PC-3 (cell line): ENCODE data around the gene LMAN2L. TPM values are rescaled to one million over a fixed set of nuclear protein-coding genes. Genes with fewer than 3 reads are reported as not detected.
A peak's percentile ranks its signal among the peaks of the same experiment; 100 is the strongest.

Experiments
- ATAC-seq: fragments of 200-7000 bp; cut with Tn5 transposase; 2 replicates; pipeline ENCODE4 v1.9.1; 2020; ENCODE audit warnings: mild to moderate bottlenecking, moderate library complexity
- BruUV-seq: library from RNA; stranded (reverse); fragments of 400-500 nt; replicated peaks from 2 replicates; lab custom pipeline; 2021; lab: Mats Ljungman, UMichigan
- CTCF ChIA-PET: fragments of 300-600 bp; sonication (Branson Sonifier 250); formaldehyde crosslinking; loops from one replicate; lab custom pipeline; 2022; ENCODE audit warnings: antibody characterized with exemption; lab: Charles Lee
- POLR2A ChIA-PET: fragments of 300-600 bp; sonication (Branson Sonifier 250); formaldehyde crosslinking; loops from one replicate; lab custom pipeline; 2022; ENCODE audit warnings: antibody characterized with exemption; ENCODE audit not compliant: unreplicated experiment; lab: Charles Lee
- DNase-seq: peaks from one replicate; pipeline ENCODE4 v3.0.0-alpha.2; 2015
- H2AFZ ChIP-seq: fragments of 300-600 bp; sonication (generic); 2 replicates; pipeline ENCODE4 v1.6.0; 2016; ENCODE audit warnings: antibody characterized with exemption, low read length
- H3F3A ChIP-seq: fragments of 300-600 bp; sonication (generic); one replicate; pipeline ENCODE4 v1.6.0; 2017; ENCODE audit warnings: antibody characterized with exemption, low read length, control low read depth, mild to moderate bottlenecking; ENCODE audit not compliant: unreplicated experiment
- H3K27ac ChIP-seq: fragments of 300-600 bp; sonication (generic); 2 replicates; pipeline ENCODE4 v1.5.1; 2016; ENCODE audit warnings: mild to moderate bottlenecking, low read length
- H3K27me3 ChIP-seq: fragments of 300-600 bp; sonication (generic); 2 replicates; pipeline ENCODE4 v1.6.1; 2016; ENCODE audit warnings: low read length, mixed read lengths
- H3K36me3 ChIP-seq: fragments of 300-600 bp; sonication (generic); 2 replicates; pipeline ENCODE4 v1.6.1; 2016; ENCODE audit warnings: low read depth, mixed run types, low read length, mixed read lengths
- H3K4me1 ChIP-seq: fragments of 300-600 bp; sonication (generic); 2 replicates; pipeline ENCODE4 v1.5.1; 2016; ENCODE audit warnings: low read length; ENCODE audit not compliant: insufficient read depth
- H3K4me2 ChIP-seq: fragments of 300-600 bp; sonication (generic); 2 replicates; pipeline ENCODE4 v1.6.0; 2016; ENCODE audit warnings: low read length
- H3K4me3 ChIP-seq: fragments of 300-600 bp; sonication (generic); 2 replicates; pipeline ENCODE4 v1.5.1; 2016; ENCODE audit warnings: mild to moderate bottlenecking, low read length, mixed read lengths
- H3K79me2 ChIP-seq: fragments of 300-600 bp; sonication (generic); 2 replicates; pipeline ENCODE4 v1.6.1; 2017; ENCODE audit warnings: low read length, mixed read lengths
- H3K9ac ChIP-seq: fragments of 300-600 bp; sonication (generic); 2 replicates; pipeline ENCODE4 v1.6.0; 2016; ENCODE audit warnings: mild to moderate bottlenecking, low read length
- H3K9me2 ChIP-seq: fragments of 300-600 bp; sonication (generic); replicated peaks from 2 replicates; pipeline ENCODE4 v1.6.1; 2016; ENCODE audit warnings: mixed run types, low read length, mixed read lengths
- H3K9me3 ChIP-seq: fragments of 300-600 bp; sonication (generic); 2 replicates; pipeline ENCODE4 v1.6.1; 2016; ENCODE audit warnings: low read length, mixed read lengths
- H4K20me1 ChIP-seq: fragments of 300-600 bp; sonication (generic); 2 replicates; pipeline ENCODE4 v1.6.1; 2016; ENCODE audit warnings: low read length, mixed read lengths
- EZH2 ChIP-seq: fragments of 300-600 bp; sonication (generic); IDR thresholded peaks from one replicate; pipeline ENCODE4 v1.6.1; 2017; ENCODE audit warnings: antibody characterized with exemption, mild to moderate bottlenecking, low read length; ENCODE audit not compliant: unreplicated experiment
- EZH2phosphoT487 ChIP-seq: fragments of 300-600 bp; sonication (generic); IDR thresholded peaks from 2 replicates; pipeline ENCODE4 v1.6.1; 2018; ENCODE audit warnings: mild to moderate bottlenecking, antibody characterized with exemption, low read length, borderline replicate concordance
- intact Hi-C: fragments of 100-400 bp; cut with micrococcal nuclease; formaldehyde crosslinking; loops from 2 replicates; pipeline ENCODE4 v1.9.0; 2023
- total RNA-seq: library from RNA; depleted of rRNA; stranded (reverse); fragments of >200 nt; gene quantifications from 2 replicates; pipeline ENCODE4 v1.2.3, GENCODE V29; 2014
- TF ChIP-seq, protein P1 (sequence below): fragments of 300-600 bp; sonication (generic); conservative IDR thresholded peaks from 2 replicates; pipeline ENCODE4 v1.5.1; 2017; ENCODE audit warnings: antibody characterized with exemption, low read depth, mild to moderate bottlenecking, low read length

LMAN2L gene
- total RNA-seq, 1 experiment from 2014 or later = 27.8 TPM

DNA sequence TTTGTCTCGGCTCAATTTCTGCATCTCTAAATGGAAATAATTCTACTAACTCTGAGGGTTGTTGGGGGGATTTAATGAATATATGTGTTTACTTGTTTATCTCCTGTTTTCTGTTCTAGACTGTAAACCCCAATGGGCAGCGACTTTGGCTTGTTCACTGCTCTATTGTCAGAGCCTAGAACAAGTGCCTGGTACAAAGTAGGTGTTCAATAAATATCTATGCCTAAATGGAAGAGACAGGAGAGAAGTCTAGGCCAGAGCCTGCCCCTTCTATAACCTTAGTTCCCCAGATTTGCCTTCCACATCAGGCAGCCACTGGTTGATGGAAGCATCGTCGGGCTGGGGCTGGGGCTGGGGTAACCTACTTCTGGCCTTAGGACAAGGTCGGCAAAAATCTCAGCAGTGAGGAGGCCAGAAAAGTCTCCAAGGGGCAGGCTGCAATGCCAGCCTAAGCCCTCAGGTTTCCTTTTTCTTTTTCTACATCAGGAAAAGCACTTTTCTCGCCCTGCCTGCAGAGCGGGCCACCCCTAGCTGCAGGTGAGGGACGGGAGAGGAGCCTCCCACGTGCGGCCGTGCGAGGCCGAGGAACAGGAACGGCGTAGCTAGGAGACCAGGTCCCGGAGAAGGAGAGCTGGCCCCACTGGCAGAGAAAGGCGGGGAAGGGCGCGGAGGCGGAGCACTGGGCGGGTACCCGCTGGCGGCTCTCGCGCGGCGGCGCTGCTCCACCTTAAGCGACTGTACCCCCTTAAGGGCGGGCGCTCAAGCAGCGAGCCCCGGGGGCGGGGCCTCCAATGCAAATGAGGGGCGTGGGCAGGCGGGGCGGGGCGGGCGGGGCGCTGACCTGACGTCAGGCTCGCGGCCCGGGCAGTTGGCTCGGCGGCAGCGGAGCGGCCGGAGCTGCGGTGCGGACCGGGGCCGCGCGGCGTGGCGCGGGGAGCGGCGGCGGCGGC is 20.4 kb upstream of the LMAN2L start, which contains the start of gene CNNM4:
TSS of gene CNNM4 (plus strand) at position 867 of the 950 bp plus-strand sequence. CDS start 98 bp downstream, outside the sequence.
- Histone ChIP-seq H3K9ac (peak within 1 kb of the TSS; percentile 71), H4K20me1 (peaks cover 10% of the 10 kb centered on the region; the same call in 1 of the 2 replicates), H3K27ac (peak within 1 kb of the TSS; percentile 20; the same call in 1 of the 2 replicates), H3K4me2 (peak within 1 kb of the TSS; percentile 100), H2AFZ (peak within 1 kb of the TSS; percentile 96), H3K36me3 (no peaks in the 10 kb centered on the region), H3K79me2 (peaks cover 44% of the 10 kb centered on the region), H3K9me2 (no peaks in the 10 kb centered on the region), H3K27me3 (no peaks in the 10 kb centered on the region), H3K4me1 (peaks cover 42% of the 10 kb centered on the region), H3F3A (no peaks in the 10 kb centered on the region), H3K9me3 (no peaks in the 10 kb centered on the region), H3K4me3 (peak within 1 kb of the TSS; percentile 93)
- no peak for TF ChIP-seq EZH2phosphoT487
- no peak for TF ChIP-seq EZH2
- ChIA-PET CTCF (interaction anchor here (0.6 to 0.7 kb wide), 5 partner anchors 19 to 206 kb away, joined by 3 to 19 read pairs (median 5); no protein-coding TSS in a partner anchor), POLR2A (interaction anchor here (0.5 to 0.6 kb wide), 3 partner anchors 131 to 213 kb away, joined by 4 to 23 read pairs (median 19); no protein-coding TSS in a partner anchor)
- BruUV-seq = TSS peak; percentile 24
- peak; percentile 94 for DNase-seq
- intact Hi-C loops = loop anchor here (1.0 to 5.0 kb wide), 5 partner anchors 20 to 123 kb away; partner anchors contain the start of genes ANKRD39, KANSL3 and LMAN2L
- peak; percentile 88 for ATAC-seq

DNA sequence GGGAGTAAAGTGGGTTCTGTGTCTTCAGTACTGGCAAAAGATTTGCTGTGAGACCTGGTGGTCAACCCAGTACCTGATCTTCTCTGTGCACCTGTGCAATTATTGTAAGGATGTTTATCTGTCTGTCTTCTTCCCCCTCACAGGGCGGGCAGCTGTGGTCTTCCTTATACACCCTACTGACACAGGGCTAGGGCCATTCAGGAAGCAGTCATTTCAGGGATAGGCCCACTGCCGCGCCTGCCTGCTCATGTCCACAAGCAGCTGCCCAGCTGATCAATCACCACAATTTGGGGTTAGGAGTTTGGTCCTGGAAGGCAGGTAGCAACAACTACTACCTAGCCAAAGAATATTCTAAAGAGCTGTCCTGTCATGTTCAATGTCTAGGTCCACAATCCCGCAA is 19.7 kb upstream of the LMAN2L start:
- no peak for DNase-seq
- Histone ChIP-seq H3K79me2 (peaks cover 36% of the 10 kb centered on the region), H3K9me2 (no peaks in the 10 kb centered on the region), H3K27ac (no peak overlapping the region), H3K4me3 (no peak overlapping the region), H3K27me3 (no peaks in the 10 kb centered on the region), H3K36me3 (no peaks in the 10 kb centered on the region), H3K4me1 (peaks cover 39% of the 10 kb centered on the region), H4K20me1 (peaks cover 10% of the 10 kb centered on the region; the same call in 1 of the 2 replicates), H3K9ac (no peak overlapping the region), H2AFZ (peak overlapping the region; percentile 29; the same call in 1 of the 2 replicates), H3F3A (no peaks in the 10 kb centered on the region), H3K9me3 (no peaks in the 10 kb centered on the region), H3K4me2 (no peak overlapping the region)
- ChIA-PET CTCF (no interaction called here), POLR2A (no interaction called here)
- intact Hi-C loops = no loop called here
- BruUV-seq = no TSS peak
- ATAC-seq = no peak
- TF ChIP-seq EZH2phosphoT487 = no peak
- TF ChIP-seq, protein P1, sequence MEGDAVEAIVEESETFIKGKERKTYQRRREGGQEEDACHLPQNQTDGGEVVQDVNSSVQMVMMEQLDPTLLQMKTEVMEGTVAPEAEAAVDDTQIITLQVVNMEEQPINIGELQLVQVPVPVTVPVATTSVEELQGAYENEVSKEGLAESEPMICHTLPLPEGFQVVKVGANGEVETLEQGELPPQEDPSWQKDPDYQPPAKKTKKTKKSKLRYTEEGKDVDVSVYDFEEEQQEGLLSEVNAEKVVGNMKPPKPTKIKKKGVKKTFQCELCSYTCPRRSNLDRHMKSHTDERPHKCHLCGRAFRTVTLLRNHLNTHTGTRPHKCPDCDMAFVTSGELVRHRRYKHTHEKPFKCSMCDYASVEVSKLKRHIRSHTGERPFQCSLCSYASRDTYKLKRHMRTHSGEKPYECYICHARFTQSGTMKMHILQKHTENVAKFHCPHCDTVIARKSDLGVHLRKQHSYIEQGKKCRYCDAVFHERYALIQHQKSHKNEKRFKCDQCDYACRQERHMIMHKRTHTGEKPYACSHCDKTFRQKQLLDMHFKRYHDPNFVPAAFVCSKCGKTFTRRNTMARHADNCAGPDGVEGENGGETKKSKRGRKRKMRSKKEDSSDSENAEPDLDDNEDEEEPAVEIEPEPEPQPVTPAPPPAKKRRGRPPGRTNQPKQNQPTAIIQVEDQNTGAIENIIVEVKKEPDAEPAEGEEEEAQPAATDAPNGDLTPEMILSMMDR = no peak
- TF ChIP-seq EZH2 = no peak

DNA sequence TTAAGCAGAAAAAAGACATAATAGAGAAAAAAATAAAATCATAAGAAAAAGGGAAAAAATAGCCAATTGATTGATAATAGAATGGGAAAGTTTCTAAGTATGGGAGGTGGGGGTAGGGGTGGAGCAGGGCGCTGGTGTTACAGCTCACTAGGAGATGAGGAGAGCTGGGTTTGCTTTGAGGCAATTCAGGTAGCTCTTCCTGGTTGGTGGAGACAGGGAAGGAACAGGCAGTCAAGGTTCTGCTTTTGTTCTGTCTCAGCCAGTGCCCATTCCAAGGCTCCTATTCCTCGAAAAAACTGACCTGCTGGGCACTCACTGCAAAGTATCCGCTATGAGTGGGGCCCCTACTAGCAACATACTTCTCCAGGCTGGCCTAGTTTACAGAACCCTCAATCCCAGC is 19.1 kb upstream of the LMAN2L start:
- TF ChIP-seq, protein P1 = no peak
- TF ChIP-seq EZH2phosphoT487 (no peak), EZH2 (no peak)
- H3K9ac ChIP-seq = no peak overlapping the region
- H3K4me1 ChIP-seq = peaks cover 34% of the 10 kb centered on the region
- ATAC-seq (no peak), DNase-seq (no peak)
- no peaks in the 10 kb centered on the region for H3K36me3 ChIP-seq
- H4K20me1 ChIP-seq = peaks cover 7% of the 10 kb centered on the region; the same call in 1 of the 2 replicates
- H3F3A ChIP-seq = no peaks in the 10 kb centered on the region
- no peak overlapping the region for H3K4me3 ChIP-seq
- intact Hi-C loops = no loop called here
- BruUV-seq = no TSS peak
- no peak overlapping the region for H3K27ac ChIP-seq
- H2AFZ ChIP-seq = peak overlapping the region; percentile 29; the same call in 1 of the 2 replicates
- H3K9me3 ChIP-seq = no peaks in the 10 kb centered on the region
- H3K4me2 ChIP-seq = no peak overlapping the region
- H3K79me2 ChIP-seq = peaks cover 31% of the 10 kb centered on the region
- H3K9me2 ChIP-seq = no peaks in the 10 kb centered on the region
- ChIA-PET POLR2A (no interaction called here), CTCF (no interaction called here)
- H3K27me3 ChIP-seq = no peaks in the 10 kb centered on the region
